Stimulated activated CD4-positive, alpha-beta T cell treated with anti-CD3 and anti-CD28 coated beads, Interleukin-12 subunit alpha, Interleukin-12 subunit beta, amount 100 ng/mL, for 24 hours (primary cell): ENCODE data around the gene CCDC159.
"Not testable (repeated sequence)": the region's sequence is repeated elsewhere in the genome, so short reads cannot be mapped to it uniquely, and the experiment has no call there.

Experiments used
- DNase-seq, 2 experiments: peaks; one replicate each; pipeline ENCODE4 v3.0.0-alpha.2; 2020; ENCODE audit warnings: low read depth in 2 of 2

The CCDC159 gene

DNA sequence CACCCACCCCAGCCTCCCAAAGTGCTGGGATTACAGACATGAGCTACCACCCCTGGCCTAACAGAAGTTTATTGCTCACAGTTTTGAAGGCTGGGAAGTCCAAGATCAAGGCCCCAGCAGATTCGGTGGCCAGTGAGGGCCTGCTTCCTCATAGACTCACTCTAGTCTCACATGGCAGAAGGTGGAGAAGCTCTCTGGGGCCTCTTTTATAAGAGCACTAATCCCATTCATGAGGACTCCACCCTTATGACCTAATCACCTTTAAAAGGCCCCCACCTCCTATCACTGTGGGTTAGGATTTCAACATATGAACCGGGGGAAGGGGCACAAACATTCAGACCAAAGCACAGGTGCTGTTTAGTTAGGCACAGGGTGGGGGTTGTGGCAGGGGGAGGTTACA is 21.2 kb downstream of the CCDC159 start:
- no peak for DNase-seq

DNA sequence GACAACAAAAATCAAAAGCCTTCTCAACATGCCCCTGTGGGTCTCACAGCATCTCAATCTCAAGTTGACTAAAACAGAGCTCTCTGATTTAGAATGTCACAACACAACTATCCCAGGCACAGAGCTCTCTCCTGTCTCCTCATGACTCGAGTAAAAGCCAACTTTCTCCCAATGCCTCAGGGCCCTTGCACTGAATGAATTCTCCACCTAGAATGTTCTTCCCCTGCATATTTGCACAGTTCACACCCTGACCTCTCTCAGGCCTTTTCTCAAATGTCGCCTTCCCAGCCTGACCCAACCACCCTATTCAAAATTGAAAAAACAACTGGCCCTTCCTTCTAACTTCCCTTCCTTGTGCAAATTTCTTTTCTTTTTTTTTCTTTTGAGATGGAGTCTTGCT is 24.4 kb downstream of the CCDC159 start:
- no peak for DNase-seq

- no peak for DNase-seq
These were observed 27.0 kb downstream of the CCDC159 start for GRCh38 chr19:11373166-11373884.

- DNase-seq: no peak
These were observed 27.6 kb downstream of the CCDC159 start for GRCh38 chr19:11373885-11374432.

DNA sequence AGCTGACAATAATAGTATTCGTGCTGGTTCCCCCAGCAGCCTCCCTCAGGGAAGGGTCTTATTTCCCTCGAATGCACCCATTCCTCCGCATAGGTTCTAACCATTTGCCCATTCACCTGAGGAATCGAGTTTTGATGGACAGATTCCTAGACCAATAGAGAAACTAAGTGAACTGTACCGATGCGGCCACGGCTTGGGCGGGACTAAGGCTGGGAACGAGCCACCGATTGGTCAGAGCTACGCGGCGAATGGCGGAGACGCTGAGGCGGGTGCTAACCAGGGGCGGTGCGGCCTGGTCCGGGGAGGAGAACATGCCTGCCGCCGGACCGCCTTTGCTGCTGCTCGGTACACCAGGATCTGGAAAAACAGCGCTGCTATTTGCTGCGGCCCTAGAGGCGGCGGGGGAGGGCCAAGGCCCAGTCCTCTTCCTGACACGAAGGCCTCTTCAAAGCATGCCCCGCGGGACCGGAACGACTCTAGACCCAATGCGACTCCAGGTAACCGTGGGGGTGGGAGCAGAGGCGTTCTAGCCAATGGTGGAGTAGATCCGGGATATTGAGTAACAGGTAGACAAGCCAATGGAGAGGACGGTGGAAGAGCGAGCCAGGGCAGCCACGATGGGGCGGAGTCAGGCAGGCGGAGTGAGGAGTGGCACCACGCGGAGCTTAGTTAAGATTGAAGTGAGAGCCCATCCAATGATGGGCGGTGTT is 28.3 kb downstream of the CCDC159 start, which contains the start of gene SWSAP1:
Gene SWSAP1, plus strand, starts transcription at position 234 of the 710 bp plus-strand sequence. Its CDS starts 15 bp downstream, at position 249.
- peak; percentile 91 to 95 for DNase-seq

DNA sequence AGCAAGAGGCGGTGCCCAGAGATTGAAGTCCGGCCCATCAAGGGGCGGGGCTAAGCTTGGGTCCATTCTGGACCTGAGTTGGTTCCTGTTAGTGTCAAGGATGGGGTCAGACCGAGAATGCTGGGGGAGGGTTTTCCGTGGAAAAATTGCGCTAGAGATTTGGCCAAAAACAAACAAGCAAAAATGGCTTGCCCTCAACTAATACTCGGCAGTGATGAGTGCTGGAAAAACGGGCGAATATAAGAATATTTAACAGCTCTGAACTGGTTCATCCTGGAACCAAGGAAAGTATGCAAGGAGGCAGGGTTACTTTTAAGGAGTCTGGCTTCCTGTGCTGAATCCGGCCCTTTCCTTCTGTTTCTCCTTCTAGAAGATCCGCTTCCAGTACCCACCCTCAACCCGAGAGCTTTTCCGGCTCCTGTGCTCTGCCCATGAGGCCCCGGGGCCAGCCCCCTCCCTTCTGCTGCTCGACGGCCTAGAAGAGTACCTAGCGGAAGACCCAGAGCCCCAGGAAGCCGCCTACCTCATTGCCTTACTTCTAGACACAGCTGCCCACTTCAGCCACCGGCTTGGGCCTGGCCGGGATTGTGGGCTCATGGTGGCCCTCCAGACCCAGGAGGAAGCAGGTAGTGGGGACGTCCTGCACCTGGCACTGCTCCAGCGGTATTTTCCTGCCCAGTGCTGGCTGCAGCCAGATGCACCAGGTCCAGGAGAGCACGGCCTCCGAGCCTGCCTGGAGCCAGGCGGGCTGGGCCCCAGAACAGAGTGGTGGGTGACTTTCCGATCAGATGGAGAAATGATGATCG is 29.0 kb downstream of the CCDC159 start:
- peak; percentile 26 to 56 for DNase-seq

- no peak for DNase-seq
These were observed 30.9 kb downstream of the CCDC159 start for GRCh38 chr19:11377237-11377636.

GRCh38 chr19:11377756-11378155 is 31.4 kb downstream of the CCDC159 start:
- no peak for DNase-seq

DNA sequence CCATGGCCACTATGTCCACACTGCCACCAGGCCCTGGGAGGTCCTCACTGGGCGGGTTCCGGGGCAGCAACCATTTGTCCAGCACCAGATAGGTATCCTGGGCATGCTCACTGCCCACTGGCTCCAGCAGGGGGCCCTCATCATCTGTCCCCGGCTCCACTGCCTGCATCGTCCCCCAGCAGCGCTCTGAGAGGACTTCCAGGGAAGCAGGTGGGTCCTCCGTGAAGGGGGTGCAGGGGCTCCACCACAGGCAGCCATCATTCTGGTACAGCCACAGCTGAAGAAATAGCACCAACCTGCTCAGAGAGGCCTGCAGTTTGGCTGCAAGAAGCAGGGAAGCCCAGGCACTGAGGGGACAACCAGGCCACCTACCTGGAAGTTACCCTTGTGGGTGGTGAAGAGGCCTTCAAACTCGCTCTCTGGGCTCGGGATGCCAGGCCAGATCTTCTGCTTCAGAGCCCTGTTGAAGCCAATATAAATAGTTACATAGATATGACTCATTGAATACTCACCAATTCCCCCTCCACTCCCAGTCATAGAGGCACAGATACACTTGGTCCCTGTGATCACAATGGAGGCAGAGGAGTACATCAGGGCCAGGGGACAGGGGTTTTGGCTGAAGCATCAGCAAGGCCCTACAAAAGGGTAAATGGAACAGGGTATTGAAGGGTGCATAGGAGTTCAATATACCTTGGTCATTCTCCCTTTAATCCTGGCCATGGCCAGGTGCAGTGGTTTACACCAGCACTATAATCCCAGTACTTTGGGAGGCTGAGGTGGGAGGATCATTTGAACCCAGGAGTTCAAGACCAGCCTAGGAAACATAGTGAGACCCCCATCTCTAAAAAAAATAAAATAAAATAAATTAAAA is 32.2 kb downstream of the CCDC159 start:
- no peak for DNase-seq

GRCh38 chr19:11379269-11379845 is 33.0 kb downstream of the CCDC159 start:
- not testable (repeated sequence) for DNase-seq

- no peak for DNase-seq
These were observed 33.6 kb downstream of the CCDC159 start for GRCh38 chr19:11379857-11380350.

- DNase-seq: peak; percentile 86 to 95
These were observed 34.6 kb downstream of the CCDC159 start for GRCh38 chr19:11380653-11381537.

DNA sequence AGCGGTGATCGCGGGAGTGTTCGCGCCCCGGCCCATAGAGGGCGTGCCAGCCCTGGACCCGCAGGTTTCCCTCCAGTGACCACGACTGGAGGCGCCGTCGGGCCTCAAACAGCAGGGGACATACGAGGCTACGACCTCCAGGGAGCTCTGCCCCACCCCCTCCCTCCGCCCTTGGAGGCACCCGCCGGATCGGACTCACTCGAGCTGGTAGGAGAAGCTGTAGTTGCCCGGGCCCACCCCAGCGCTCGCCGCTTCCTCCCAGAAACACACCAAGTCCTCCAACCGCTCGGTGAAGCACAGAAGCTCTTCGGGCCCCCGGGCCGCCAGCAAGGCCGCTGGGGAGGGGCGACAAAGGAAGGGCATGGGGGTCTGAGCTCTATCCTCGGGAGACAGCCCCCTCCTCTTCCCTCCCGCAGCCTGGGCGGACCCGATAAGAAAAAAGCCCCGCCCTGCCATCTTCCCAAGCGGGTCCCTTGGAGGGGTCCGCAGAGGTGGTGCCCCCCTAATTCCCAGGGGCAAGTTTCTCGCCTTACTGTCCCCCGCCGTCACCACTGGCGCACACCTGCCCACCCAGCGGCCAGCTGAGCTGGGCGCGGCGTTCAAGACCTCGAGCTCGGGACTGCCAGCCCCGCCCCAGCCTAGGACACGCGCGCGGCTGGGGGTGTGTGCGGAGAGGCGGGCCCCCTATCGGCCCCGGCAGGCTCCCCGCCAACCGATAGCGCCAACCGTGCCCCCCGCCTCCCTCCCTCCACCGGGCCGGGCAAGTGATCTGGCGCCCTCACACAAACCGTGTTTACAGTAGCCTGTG is 36.8 kb downstream of the CCDC159 start:
- DNase-seq: peak in 1 of 2 experiments; percentile 37

DNA sequence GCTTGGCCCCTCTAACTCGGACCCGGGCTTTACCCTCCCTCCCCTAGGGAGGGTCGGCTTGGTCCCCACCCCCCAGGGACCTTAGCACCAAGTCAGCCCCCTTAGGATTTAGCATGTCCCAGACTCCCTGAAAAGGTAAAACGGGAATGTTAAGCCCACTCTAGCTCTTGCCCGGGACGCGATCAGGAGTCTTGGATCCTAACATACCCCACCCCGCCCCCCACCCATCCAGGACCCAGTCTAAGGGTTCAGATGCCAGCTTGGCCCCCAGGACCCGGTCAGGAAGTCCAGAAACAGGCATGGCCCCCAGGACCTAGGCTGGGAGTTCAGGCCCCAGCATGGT is 37.4 kb downstream of the CCDC159 start:
- no peak for DNase-seq

DNA sequence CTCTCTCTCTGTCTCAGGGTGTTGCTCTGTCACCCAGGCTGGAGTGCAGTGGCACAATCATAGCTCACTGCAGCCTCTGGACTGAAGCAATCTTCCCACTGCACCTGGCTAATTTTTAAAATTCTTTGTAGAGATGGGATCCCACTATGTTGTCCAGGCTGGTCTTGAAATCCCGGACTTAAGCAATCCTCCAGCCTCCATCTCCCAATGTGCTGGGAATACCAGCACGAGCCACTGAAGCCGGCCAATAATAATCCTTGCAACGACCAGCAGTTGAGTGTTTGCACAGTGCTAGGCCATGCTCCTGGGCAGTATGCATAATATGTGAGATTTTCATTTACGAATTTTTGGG is 38.4 kb downstream of the CCDC159 start:
- no peak for DNase-seq

- DNase-seq: no peak
These were observed 41.1 kb downstream of the CCDC159 start for GRCh38 chr19:11387162-11388034.

DNA sequence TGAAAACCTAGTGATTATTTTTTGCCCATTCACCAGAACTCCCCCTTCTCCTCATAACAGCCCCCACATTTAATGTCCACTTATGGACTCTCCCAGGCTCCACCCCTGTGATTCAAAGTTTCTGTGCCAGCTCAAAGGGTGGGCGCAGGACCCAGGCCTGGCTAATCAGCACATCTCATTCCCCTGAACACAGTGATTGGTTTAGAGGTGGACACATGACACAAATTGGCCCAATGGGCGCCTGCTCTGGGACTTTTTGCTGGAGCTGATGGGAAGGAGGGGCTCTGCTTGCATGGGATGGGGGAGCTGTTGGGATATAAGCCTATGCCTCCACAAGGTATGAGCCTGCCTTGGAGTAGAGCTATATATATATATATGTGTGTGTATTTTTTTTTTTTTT is 44.0 kb downstream of the CCDC159 start:
- no peak for DNase-seq
